NCI-H128 (cell line): ENCODE results near the gene SEMA3F.

Source experiments
- DNase-seq: peaks from one replicate; lab custom pipeline; 2025; ENCODE audit not compliant: unreplicated experiment; lab: John Stamatoyannopoulos, UW

Gene SEMA3F

GRCh38 chr3:50155491-50155878, 361 bp downstream of the SEMA3F start:
- no peak for DNase-seq

GRCh38 chr3:50155891-50156290, 767 bp downstream of the SEMA3F start:
- no peak for DNase-seq

GRCh38 chr3:50156549-50157493, 1.7 kb downstream of the SEMA3F start:
- no peak for DNase-seq

GRCh38 chr3:50157827-50158529, 2.9 kb downstream of the SEMA3F start:
- DNase-seq: no peak

GRCh38 chr3:50158530-50159146, 3.5 kb downstream of the SEMA3F start:
- DNase-seq: no peak

- no peak for DNase-seq
Observed at GRCh38 chr3:50160561-50160983, 5.4 kb downstream of the SEMA3F start.

- DNase-seq: no peak
Observed at GRCh38 chr3:50161320-50161719, 6.2 kb downstream of the SEMA3F start.

GRCh38 chr3:50162034-50162883, 7.1 kb downstream of the SEMA3F start:
- DNase-seq: no peak

GRCh38 chr3:50163572-50164455, 8.7 kb downstream of the SEMA3F start:
- no peak for DNase-seq

GRCh38 chr3:50164481-50164880, 9.4 kb downstream of the SEMA3F start:
- DNase-seq: no peak

- DNase-seq: no peak
Observed at GRCh38 chr3:50164984-50165909, 10.1 kb downstream of the SEMA3F start.

GRCh38 chr3:50165910-50166538, 10.9 kb downstream of the SEMA3F start:
- no peak for DNase-seq

- DNase-seq: no peak
Observed at GRCh38 chr3:50166620-50167019, 11.5 kb downstream of the SEMA3F start.

- DNase-seq: no peak
Observed at GRCh38 chr3:50167069-50167840, 12.1 kb downstream of the SEMA3F start.

GRCh38 chr3:50167841-50168209, 12.7 kb downstream of the SEMA3F start:
- DNase-seq: no peak

- no peak for DNase-seq
Observed at GRCh38 chr3:50168388-50168787, 13.3 kb downstream of the SEMA3F start.

GRCh38 chr3:50168791-50169190, 13.7 kb downstream of the SEMA3F start:
- DNase-seq: no peak
